HG03060 (cell line): Measurements from ENCODE around the gene ATP6V1G3.
"Not testable (repeated sequence)": the region's sequence is repeated elsewhere in the genome, so short reads cannot be mapped to it uniquely, and the experiment has no call there.

Experiments used
- ATAC-seq: cut with Tn5 transposase; IDR thresholded peaks from one replicate; pipeline ENCODE4 v1.9.1; 2021; ENCODE audit warnings: low read depth, moderate number of reproducible peaks; ENCODE audit not compliant: unreplicated experiment

ATP6V1G3 gene

DNA sequence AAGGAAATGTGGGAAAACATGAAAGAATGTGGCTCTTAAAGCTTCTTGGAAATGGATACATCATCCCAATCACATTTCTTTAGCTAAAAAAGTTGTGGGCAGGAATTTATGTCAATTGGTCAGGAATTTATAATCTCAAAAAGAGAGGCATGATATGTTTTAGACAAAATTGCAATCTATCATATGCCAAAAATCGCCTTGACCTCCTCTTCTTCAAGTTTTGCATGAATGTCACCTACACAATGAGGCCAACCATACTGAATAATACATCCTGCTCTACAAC, 42.4 kb downstream of the ATP6V1G3 start:
- ATAC-seq: no peak

DNA sequence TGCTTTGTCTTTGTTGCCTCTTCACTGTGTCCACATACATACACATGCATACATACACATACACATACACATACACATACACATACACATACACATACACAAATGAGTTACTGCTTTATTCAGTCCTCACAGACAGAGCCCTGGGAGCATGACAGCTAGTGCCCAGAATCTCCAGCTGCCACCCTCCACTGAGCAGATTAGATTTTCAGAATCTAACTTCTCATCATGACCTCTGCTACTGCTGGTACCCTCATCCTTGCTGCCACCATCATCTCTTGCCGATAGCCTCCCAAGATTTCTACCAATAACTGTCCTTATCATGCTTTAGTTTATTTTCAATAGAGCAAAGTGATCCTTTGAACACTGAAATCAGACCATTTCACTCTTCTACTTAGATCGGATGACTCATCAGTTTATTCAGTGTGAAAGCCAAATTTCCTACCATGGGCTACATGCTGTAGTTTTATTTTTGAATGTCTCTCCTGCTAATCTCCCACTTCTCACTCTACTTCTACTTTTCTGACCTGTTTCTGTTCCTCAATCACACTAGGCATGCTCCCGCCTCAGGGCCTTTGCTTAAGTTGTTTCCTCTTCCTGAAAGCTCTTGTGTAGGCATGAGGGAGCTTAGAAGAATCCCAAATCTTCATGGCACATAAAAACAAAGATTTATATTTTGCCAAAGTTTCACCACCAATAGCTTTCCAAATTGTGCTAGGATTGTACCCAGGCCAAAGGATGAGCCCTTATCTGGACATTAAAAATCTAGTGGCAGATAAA, 43.0 kb downstream of the ATP6V1G3 start:
- ATAC-seq: no peak

DNA sequence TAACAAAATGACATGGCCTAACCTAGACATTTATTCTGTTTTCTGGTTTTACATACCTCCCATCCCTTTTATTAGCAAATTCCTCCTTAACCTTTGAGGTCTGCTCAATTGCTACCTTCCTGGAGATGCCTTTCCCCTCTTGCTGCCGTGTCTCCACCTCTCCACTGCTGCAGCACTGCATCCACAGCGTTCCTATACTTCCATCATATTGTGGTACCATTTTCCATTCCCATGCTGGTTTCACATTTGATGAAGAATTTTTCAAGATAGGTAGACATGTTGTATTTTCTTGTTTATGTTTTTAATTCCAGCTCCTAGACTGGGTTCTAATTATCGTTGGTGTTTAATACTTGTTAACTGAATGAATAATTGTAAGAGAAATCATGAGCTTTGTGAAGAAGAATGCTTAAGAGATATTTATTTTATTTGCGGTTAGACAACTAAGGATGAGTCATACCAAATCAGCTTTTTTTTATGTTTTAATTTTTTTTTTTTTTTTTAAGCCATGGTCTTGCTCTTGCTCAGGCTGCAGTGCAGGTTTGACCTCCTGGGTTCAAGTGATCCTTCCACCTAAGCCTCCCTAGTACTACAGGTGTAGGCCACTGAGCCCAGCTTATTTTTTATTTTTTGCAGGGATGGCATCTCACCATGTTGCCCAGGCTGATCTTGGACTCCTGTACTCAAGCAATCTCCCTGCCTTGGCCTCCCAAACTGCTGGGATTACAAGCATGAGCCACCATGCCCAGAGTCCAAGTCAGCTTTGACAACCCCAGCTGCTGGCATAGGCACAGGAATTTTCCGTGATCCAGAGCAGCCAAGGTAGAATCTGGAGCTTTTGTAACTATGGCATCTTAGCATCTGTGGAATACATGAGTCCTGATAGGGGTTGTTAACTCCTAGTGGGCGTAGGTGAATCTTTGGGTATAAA, 44.0 kb downstream of the ATP6V1G3 start:
- no peak for ATAC-seq

DNA sequence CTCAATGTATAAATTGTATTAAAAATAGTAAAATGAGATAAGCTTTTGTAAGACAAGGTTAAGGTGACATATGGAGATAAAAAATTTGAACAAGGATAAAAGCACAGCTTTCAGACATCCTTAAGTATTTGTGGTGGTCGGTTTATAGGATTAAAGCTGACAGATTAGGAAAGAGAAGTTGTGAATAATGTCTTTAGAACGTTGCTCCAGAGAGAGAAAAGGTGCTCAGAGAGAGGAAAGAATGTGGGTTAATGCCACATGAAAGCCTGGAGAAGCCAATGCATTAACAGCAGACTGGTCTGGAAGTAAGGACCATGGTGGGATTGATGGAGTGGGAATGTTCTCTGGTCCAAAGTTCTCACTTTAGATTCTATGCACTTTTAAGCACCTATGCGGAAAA, 44.8 kb downstream of the ATP6V1G3 start:
- ATAC-seq: no peak

DNA sequence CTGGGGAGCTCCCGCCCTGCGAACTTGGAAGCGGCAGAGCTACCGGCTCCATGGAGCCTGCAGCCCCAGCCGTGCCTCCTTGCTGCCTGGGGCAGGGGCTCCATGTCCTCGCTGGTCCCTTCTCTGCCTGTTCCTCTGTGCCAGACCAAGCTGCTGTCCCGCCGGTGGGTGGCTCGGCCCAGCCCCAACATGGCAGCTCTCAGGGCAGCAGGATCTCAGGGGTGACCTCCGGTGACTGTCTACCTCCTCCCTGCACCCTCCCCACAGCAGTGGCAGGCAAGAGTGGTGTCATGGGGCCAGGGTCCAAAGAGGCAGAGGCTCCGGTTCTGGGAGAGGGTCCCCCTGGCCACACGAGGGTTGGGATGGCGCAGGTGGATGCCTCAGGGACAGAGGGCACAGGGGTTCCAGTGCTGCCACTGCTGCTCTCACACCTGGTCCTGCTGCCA, 45.8 kb downstream of the ATP6V1G3 start:
- ATAC-seq: no peak

DNA sequence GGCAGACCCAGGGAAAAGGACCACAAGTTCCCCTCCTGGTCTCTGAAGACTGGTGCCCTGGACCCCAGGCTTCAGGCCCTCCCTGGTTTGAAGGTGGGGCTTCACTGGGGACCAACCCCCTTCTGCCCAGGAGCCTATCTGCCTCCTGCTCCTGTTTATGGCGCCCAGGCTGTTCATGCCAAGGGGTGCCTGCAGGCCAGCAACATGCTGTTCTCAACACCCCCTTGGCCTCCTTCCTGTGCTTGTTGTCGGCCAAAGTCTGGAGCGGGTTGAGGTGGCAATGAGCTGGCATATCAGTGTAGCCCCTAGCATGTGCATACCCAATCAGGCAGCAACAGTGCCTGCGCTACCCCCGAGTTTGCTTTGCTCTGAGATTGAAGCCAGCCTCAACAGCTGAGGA, 46.3 kb downstream of the ATP6V1G3 start:
- ATAC-seq: no peak

DNA sequence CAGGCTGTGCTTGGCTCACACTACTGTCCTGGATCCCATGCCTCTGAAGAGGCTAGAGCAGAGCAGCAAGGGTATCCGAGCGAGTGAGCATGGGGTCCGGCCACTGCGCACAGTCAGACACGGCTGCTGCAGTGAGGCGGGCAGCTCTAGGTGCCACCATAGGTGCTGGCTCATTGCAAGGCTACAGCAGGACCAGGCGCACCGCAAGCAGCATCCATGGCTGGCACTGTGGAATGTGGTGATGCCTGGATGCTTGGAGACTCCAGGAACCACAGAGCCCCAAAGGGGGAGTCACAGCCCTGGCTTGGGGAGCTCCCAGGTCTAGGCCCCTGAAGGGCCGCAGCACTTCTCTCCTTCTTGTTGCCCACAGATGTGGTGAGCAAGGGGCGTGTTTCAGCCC, 47.2 kb downstream of the ATP6V1G3 start:
- no peak for ATAC-seq

DNA sequence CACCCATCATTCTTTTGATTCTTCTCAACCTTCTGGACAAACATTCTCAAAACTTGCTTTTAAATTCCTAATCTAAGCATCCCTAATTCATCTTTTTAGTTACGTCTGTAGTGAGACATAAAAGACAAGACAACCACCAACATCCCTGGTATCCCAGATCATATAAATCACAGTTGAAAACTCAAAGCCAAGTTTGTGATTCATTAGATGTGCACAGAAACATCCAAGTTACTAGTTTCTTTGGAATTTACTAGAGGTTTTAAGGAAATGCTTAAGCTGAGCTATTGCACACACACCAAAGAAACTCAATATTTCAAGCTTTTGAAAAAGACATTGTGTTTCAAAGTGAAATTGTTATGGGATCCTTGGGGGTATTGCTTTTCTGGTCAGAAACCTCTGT, 47.6 kb downstream of the ATP6V1G3 start:
- ATAC-seq: no peak

DNA sequence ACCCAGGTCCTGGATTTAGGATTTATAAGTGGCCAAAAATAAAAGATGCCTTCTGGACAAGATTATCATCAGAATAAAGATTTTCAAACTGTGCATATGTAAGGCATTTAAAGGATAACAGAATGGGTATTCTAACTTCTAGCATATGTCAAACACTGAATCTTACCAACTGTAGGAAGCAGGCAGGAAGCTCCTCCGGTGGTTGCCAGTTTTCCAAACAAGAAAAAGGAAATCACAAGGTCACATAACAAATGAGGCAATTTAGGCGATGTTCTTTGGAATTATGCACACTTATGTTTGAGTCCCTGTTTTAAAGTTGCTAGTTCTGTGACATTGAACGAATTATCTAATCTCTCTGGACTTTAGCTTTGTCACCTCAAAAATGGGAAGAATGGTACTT, 48.9 kb downstream of the ATP6V1G3 start:
- ATAC-seq: no peak

DNA sequence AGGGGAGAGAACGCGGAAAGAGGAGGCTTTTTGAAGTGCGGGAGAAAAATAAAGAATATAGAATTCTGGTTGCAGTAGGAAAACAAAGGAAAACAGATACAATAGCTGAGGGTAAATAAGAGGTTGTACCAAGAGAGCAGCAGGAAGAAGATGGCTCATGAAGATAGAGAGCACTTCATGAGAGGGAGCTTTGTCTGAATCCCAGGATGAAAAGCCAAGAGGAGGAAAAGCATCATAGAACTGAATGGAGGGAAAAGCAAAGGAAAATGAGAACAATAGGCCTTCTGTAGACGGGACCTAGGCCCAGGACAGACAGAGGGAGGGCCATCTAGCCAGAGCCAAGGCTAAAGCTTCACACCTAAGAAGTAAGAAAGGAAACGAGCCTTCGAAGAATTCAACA, 49.5 kb downstream of the ATP6V1G3 start:
- ATAC-seq: no peak

DNA sequence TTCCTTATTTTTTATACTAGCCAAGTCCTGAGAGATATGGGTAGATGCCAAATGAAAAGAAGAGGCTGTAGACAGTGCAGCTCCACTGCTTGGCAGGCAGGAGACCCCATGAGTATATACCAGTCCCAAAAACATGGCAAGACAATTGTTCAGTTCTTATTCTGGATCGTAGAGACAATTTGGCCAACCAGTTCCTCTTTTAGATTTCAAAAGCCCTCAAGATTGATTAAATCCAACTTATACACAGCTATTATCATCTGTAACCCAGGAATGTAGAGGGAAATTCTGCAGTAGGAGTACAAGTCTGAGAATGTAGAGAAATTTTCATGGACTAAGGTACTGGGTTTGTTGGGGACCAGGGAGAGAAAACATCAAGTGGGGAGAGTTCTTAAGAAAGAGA, 50.3 kb downstream of the ATP6V1G3 start:
- ATAC-seq: no peak

DNA sequence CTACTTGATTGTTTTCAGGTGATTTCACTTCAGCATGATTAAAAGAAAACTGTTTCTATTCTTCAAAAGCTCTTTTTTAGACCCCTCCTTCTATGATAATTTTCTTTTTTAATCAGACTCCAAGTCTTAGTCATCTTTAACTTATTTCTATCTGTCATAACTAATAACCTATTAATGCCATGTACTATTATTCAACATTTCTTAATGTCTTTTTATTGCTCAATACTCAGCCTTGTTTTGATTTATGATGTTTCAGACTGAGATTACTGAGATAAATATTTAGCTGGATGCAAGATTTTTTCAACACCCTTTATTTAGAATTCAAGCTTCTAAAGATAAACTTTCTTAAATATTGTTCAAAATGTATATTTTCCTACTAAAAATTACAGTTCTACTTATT, 53.6 kb downstream of the ATP6V1G3 start:
- no peak for ATAC-seq

DNA sequence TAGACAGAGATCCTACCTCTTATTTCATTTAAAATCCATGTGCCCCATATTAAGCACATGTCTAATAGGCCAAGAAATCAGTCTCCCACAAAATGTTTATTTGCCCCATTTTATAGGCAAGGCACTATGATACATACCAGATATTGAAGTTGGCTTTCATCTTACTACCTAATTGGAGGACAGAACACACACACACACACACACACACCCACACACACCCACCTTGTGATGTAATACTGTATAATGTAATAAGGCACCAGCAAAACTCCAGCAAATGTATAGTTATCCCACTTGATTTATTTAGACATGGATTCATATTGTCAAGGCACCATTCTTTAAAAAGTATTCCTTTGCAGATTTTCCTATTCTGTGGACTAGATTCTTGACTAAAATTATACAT, 56.8 kb downstream of the ATP6V1G3 start:
- ATAC-seq: no peak

DNA sequence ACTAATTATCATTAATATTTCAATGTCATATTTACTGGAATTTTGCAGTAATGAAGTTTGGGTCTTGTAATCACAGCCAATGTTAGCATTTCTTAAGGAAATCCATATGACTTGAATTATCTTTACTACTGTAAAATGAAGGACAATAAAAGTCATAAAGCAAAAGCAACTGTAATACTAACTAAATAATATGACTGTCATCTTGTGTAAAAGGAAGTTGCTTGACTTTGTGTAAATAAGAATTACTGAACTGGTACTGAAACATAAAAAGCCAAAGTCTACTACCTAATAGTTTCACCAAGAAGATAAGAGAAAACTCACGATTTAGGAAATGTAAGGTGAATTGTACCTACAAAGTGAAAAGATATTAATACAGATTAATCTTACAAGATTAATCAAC, 57.5 kb downstream of the ATP6V1G3 start:
- ATAC-seq: no peak

DNA sequence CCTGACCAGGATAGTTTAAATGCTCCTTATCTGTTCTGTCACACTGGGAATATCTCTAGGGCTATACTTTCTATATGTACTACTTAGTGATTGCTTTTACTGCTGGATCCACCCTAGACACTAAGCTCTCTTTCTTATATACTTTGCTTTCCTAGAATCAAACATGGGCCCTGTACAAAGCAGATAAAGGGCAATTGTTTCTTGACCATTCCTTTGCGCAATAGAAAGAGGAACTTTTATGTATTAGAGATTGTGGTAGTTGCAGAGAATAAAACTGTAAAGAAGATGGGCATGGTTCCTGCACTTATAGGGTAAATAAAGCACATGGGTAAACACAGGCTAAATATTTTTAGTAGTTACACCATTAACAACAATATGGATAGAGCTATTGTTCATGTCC, 58.8 kb downstream of the ATP6V1G3 start:
- ATAC-seq: no peak

DNA sequence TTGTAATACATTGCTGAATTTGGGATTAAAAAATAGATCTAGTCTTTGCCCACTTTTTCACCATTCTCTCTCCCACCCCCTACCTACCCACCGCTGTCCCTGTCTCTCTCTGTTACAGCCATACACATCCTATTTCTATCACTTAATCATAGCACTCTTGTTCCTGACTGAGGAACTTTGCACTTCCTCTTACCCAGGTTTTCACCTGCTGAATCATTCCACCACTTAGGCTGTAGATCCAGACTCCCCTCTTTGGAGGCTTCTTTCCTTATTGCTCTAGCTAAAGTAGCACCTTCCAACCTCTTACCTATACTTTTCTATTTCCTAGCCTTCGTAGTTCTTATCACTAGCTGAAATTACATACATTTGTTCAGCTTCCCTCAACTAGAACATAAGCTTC, 59.6 kb downstream of the ATP6V1G3 start:
- no peak for ATAC-seq

DNA sequence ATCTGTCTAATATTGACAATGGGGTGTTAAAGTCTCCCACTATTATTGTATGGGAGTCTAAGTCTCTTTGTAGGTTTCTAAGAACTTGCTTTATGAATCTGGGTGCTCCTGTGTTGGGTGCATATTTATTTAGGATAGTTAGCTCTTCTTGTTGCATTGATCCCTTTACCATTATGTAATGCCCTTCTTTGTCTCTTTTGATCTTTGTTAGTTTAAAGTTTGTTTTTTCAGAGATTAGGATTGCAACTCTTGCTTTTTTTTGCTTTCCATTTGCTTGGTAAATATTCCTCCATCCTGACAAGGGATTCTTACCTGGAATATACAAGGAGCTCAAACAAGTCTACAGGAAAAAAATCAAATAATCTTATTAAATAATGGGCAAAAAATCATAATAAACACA, 63.1 kb downstream of the ATP6V1G3 start:
- ATAC-seq: not testable (repeated sequence)
